NCI-H2081 treated with DMSO at 0.1 percent for 48 hours (cell line): Measurements from ENCODE around the gene LILRA6.
"Not testable (repeated sequence)": the region's sequence is repeated elsewhere in the genome, so short reads cannot be mapped to it uniquely, and the experiment has no call there.

ENCODE experiments used
- DNase-seq: peaks from one replicate; lab custom pipeline; 2025; lab: John Stamatoyannopoulos, UW

The LILRA6 gene

GRCh38 chr19:54231077-54231931 is 11.3 kb downstream of the LILRA6 start:
- peak; percentile 8 for DNase-seq

- DNase-seq: no peak
Observed at GRCh38 chr19:54230031-54230430, 12.6 kb downstream of the LILRA6 start.

- no peak for DNase-seq
Observed at GRCh38 chr19:54229146-54229545, 13.4 kb downstream of the LILRA6 start.

- DNase-seq: not testable (repeated sequence)
Observed at GRCh38 chr19:54224619-54225018, 18.0 kb downstream of the LILRA6 start.

- DNase-seq: not testable (repeated sequence)
Observed at GRCh38 chr19:54223937-54224281, 18.7 kb downstream of the LILRA6 start.

GRCh38 chr19:54223277-54223936 is 19.2 kb downstream of the LILRA6 start:
- DNase-seq: not testable (repeated sequence)

- not testable (repeated sequence) for DNase-seq
Observed at GRCh38 chr19:54222474-54223276, 19.9 kb downstream of the LILRA6 start, which contains the start of gene LILRB3. Gene LILRB3 (minus strand): TSS chr19:54223007. CDS start chr19:54222976, 31 bp downstream.

- not testable (repeated sequence) for DNase-seq
Observed at GRCh38 chr19:54221947-54222346, 20.6 kb downstream of the LILRA6 start.

- not testable (repeated sequence) for DNase-seq
Observed at GRCh38 chr19:54219702-54220101, 22.9 kb downstream of the LILRA6 start.

- no peak for DNase-seq
Observed at GRCh38 chr19:54218960-54219661, 23.5 kb downstream of the LILRA6 start.

GRCh38 chr19:54218259-54218658 is 24.3 kb downstream of the LILRA6 start:
- DNase-seq: no peak

GRCh38 chr19:54217517-54218247 is 24.9 kb downstream of the LILRA6 start:
- DNase-seq: not testable (repeated sequence)

GRCh38 chr19:54216869-54217268 is 25.7 kb downstream of the LILRA6 start:
- no peak for DNase-seq

- not testable (repeated sequence) for DNase-seq
Observed at GRCh38 chr19:54214734-54215133, 27.9 kb downstream of the LILRA6 start.

GRCh38 chr19:54214217-54214616 is 28.4 kb downstream of the LILRA6 start:
- DNase-seq: not testable (repeated sequence)

GRCh38 chr19:54211235-54211634 is 31.4 kb downstream of the LILRA6 start:
- no peak for DNase-seq

GRCh38 chr19:54209811-54210494 is 32.6 kb downstream of the LILRA6 start:
- DNase-seq: peak; percentile 81

- no peak for DNase-seq
Observed at GRCh38 chr19:54209058-54209810, 33.4 kb downstream of the LILRA6 start.

- DNase-seq: no peak
Observed at GRCh38 chr19:54208784-54209057, 33.9 kb downstream of the LILRA6 start.
